DMS 273 treated with DMSO at 0.1 percent for 48 hours (cell line): ENCODE measurements around the gene GPR156.

ENCODE experiments used
- DNase-seq: peaks from one replicate; lab custom pipeline; 2025; lab: John Stamatoyannopoulos, UW

Gene GPR156

DNA sequence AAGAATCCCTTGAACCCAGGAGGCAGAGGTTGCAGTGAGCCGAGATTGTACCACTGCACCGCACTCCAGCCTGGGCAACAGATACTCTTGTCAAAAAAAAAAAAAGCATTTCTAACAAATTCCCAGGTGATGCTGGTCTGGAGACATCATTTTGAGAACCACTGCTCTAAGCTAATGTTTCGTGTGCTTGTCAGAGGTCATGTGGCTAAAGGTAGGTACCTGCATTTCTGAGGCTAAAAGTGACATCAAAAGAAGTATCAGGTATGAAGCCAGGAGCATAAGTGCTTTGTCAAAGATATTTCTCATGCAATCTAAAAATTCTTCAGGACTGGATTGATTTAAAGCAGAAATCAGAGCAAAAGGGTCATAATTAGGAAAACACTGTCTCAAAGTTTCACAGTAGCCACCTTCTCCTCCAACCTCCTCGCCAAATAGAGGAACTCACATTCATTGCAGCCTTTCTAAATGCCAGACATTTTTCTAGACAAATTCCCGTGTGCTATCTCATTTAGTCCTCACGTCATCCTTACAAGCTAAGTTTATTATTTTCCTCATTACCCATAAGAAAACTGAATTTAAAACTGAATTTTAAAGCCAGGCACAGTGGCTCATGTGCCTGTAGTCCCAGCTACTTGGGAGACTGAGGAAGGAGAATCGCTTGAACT is 165.0 kb downstream of the GPR156 start:
- no peak for DNase-seq
